ENCODE results near the gene RFESD. TPM values are rescaled to one million over a fixed set of nuclear protein-coding genes. Genes with fewer than 3 reads are reported as not detected.

Gene RFESD
- total and polyA plus RNA-seq, 2 donors (not counting 1 experiment from before 2014, with no cell fraction given) = 1.5 to 1.9 TPM

DNA sequence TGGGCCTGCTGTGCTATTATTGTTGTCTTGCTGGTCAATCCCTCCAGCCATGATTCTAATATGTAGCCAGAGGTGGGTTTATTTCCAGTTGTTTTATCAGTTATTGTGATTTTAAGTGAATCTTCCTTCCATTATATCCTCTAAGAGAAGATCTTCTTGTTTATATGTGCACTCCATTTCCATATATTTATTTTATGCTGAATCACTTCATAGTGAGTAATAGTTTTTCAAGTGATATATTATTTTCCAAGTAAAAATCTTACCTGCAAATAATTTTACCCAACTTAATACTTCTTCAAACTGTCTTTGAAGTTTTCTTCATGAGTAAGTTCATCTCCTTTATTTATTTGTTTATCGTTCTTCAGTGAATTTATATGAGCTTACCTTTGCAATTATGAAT is 40.2 kb upstream of the RFESD start:
- H3K4me3 Mint-ChIP-seq = no peak overlapping the region

DNA sequence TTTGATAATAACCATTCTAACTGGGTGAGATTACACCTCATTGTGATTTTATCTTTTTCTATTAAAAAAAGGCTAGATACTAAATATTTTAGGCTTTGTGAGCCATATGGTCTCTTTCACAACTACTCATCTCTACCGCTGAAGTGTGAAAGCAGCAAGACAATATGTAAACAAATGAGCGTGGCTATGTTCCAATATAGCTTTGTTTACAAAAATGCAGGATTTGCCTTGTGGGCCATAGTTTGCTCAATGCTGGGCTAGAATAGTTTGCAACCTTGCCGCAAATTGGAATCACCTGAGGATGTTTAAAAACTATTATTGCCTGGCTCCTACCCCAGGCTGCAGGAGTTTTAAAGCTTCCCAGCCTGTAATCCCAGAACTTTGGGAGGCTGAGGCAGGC is 36.9 kb upstream of the RFESD start:
- H3K9me3 ChIP-seq (ENCODE audit: control extremely low read depth in 1 of 3, control insufficient read depth in 2 of 3, insufficient read depth in 1 of 3, low read length in 2 of 3) = peaks cover 0 to 8% (median 6%) of the 10 kb centered on the region in 3 donors
- 88% methylated on average over 3 of the region's 3 CpGs for WGBS (ENCODE audit: insufficient coverage)
- H3K4me1 Mint-ChIP-seq = no peaks in the 10 kb centered on the region
- POLR2A ChIA-PET = no interaction called here
- no peak overlapping the region for H3K27ac Mint-ChIP-seq
- peaks cover 3% of the 10 kb centered on the region for H3K9me3 Mint-ChIP-seq (ENCODE audit: insufficient read depth)
- no peaks in the 10 kb centered on the region for H4K20me1 ChIP-seq (ENCODE audit: control insufficient read depth, insufficient read depth, low read length, poor library complexity, severe bottlenecking)
- no peak overlapping the region for H3K9ac ChIP-seq (ENCODE audit: low read length)
- no peak overlapping the region for H3K4me3 Mint-ChIP-seq
- DNase-seq (no peak), ATAC-seq (ENCODE audit: low read depth) (no peak)
- no peaks in the 10 kb centered on the region for H3K79me2 ChIP-seq (ENCODE audit: control insufficient read depth, insufficient read depth, low read length)
- CTCF ChIA-PET = interaction anchor here (0.7 kb wide), 1 partner anchor 9 kb away, joined by 3 read pairs; no protein-coding TSS in a partner anchor
- TF ChIP-seq, protein P1, sequence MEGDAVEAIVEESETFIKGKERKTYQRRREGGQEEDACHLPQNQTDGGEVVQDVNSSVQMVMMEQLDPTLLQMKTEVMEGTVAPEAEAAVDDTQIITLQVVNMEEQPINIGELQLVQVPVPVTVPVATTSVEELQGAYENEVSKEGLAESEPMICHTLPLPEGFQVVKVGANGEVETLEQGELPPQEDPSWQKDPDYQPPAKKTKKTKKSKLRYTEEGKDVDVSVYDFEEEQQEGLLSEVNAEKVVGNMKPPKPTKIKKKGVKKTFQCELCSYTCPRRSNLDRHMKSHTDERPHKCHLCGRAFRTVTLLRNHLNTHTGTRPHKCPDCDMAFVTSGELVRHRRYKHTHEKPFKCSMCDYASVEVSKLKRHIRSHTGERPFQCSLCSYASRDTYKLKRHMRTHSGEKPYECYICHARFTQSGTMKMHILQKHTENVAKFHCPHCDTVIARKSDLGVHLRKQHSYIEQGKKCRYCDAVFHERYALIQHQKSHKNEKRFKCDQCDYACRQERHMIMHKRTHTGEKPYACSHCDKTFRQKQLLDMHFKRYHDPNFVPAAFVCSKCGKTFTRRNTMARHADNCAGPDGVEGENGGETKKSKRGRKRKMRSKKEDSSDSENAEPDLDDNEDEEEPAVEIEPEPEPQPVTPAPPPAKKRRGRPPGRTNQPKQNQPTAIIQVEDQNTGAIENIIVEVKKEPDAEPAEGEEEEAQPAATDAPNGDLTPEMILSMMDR (IDR thresholded peaks at IDR 0.05) = no peak
- no peak for TF ChIP-seq EZH2 (IDR thresholded peaks at IDR 0.05; ENCODE audit: borderline replicate concordance, insufficient read depth, low read depth, low read length, poor library complexity, severe bottlenecking)
- no peaks in the 10 kb centered on the region for H3K36me3 ChIP-seq (replicated peaks in 1 of 2; ENCODE audit: control extremely low read depth in 1 of 2, control insufficient read depth in 1 of 2, extremely low read depth in 1 of 2, insufficient read depth in 2 of 2, low read length in 1 of 2)
- intact Hi-C loops (cut with micrococcal nuclease) = no loop called here
- no peaks in the 10 kb centered on the region for H3K27me3 ChIP-seq (replicated peaks in 1 of 4; ENCODE audit: control extremely low read depth in 1 of 4, control insufficient read depth in 3 of 4, insufficient read depth in 4 of 4, low read length in 3 of 4)
- no peak overlapping the region for H3K27ac ChIP-seq (ENCODE audit: low read length in 2 of 2)
- H3K27me3 Mint-ChIP-seq = no peaks in the 10 kb centered on the region
- H3K4me2 ChIP-seq (replicated peaks; ENCODE audit: low read depth, low read length, poor library complexity, severe bottlenecking) = no peak overlapping the region
- no peak overlapping the region for H2AFZ ChIP-seq (ENCODE audit: insufficient read depth, low read depth, low read length, poor library complexity, severe bottlenecking)
- H3K4me1 ChIP-seq (ENCODE audit: control insufficient read depth in 2 of 2, insufficient read depth in 2 of 2, low read length in 2 of 2) = no peaks in the 10 kb centered on the region
- no peak overlapping the region for H3K4me3 ChIP-seq (ENCODE audit: control extremely low read depth in 1 of 5, extremely low read depth in 1 of 5, insufficient read depth in 1 of 5, low read depth in 2 of 5, low read length in 4 of 5)

More for the DNA sequence above, 40.2 kb upstream of the RFESD start:
- Histone ChIP-seq H3K9ac (ENCODE audit: low read length) (no peak overlapping the region), H3K9me3 (ENCODE audit: control extremely low read depth in 1 of 3, control insufficient read depth in 2 of 3, insufficient read depth in 1 of 3, low read length in 2 of 3) (no peaks in the 10 kb centered on the region), H4K20me1 (ENCODE audit: control insufficient read depth, insufficient read depth, low read length, poor library complexity, severe bottlenecking) (no peaks in the 10 kb centered on the region), H3K27ac (ENCODE audit: low read length in 2 of 2) (no peak overlapping the region), H3K27me3 (replicated peaks in 1 of 4; ENCODE audit: control extremely low read depth in 1 of 4, control insufficient read depth in 3 of 4, insufficient read depth in 4 of 4, low read length in 3 of 4) (no peaks in the 10 kb centered on the region), H3K36me3 (replicated peaks in 1 of 2; ENCODE audit: control extremely low read depth in 1 of 2, control insufficient read depth in 1 of 2, extremely low read depth in 1 of 2, insufficient read depth in 2 of 2, low read length in 1 of 2) (peaks cover 0 to 3% of the 10 kb centered on the region in 2 experiments), H3K4me2 (replicated peaks; ENCODE audit: low read depth, low read length, poor library complexity, severe bottlenecking) (no peak overlapping the region), H3K4me1 (ENCODE audit: control insufficient read depth in 2 of 2, insufficient read depth in 2 of 2, low read length in 2 of 2) (no peaks in the 10 kb centered on the region), H3K4me3 (ENCODE audit: control extremely low read depth in 1 of 5, extremely low read depth in 1 of 5, insufficient read depth in 1 of 5, low read depth in 2 of 5, low read length in 4 of 5) (no peak overlapping the region), H3K79me2 (ENCODE audit: control insufficient read depth, insufficient read depth, low read length) (no peaks in the 10 kb centered on the region), H2AFZ (ENCODE audit: insufficient read depth, low read depth, low read length, poor library complexity, severe bottlenecking) (no peak overlapping the region)
- ChIA-PET POLR2A (no interaction called here), CTCF (no interaction called here)
- DNase-seq (no peak), ATAC-seq (ENCODE audit: low read depth) (no peak)
- WGBS (ENCODE audit: insufficient coverage) = no CpG with 5 or more reads among the region's 1 CpG
- intact Hi-C loops (cut with micrococcal nuclease) = no loop called here
- no peaks in the 10 kb centered on the region for H3K27me3 Mint-ChIP-seq
- H3K9me3 Mint-ChIP-seq (ENCODE audit: insufficient read depth) = no peaks in the 10 kb centered on the region
- no peaks in the 10 kb centered on the region for H3K4me1 Mint-ChIP-seq
- H3K27ac Mint-ChIP-seq = no peak overlapping the region
- no peak for TF ChIP-seq EZH2 (IDR thresholded peaks at IDR 0.05; ENCODE audit: borderline replicate concordance, insufficient read depth, low read depth, low read length, poor library complexity, severe bottlenecking)
- TF ChIP-seq, protein P1 (IDR thresholded peaks at IDR 0.05) = no peak
